ENCODE results near the gene CDK5RAP1.
A peak's percentile ranks its signal among the peaks of the same experiment; 100 is the strongest.
"Not testable (repeated sequence)": the region's sequence is repeated elsewhere in the genome, so short reads cannot be mapped to it uniquely, and the experiment has no call there.

CDK5RAP1 gene

DNA sequence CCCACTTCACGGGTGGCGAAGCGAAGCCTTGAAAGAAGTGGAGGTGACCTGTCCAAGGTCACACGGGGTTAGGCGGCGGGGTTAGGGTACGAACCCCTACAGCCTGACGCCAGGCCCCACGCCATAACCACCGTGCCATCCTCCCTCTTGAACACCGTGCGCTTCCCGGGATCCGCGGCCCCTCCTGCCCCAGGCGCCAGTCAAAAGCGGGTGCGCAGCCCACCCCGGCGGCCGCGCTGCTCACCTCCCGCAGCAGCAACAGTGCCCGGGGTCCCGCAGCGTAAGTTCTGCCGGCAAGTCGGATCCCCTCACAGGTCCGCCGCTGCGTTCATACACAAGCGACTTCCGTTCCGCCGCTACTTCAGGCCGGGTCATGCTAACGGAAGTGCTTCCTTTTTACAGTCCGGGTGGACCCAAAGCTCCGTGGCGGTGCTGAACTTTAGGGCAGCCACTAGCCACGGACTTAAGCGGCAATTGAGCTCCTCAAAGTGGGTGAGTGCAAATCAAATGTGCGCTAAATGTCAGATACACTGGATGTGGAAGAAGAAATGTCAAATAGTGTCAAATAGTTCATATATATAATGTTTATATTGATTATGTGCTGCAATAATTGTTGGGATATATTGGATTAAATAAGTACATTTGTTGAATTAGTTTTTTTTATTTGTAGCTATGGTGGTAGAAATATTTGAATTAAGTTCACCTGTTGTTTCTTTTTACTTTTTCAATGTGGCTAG lies at the start of gene CDK5RAP1:
Gene CDK5RAP1 (minus strand): TSS at position 336 of the 737 bp plus-strand sequence. CDS start 4,455 bp downstream, outside the sequence.
- DNase-seq (ENCODE audit: low read depth), result peak; percentile 73

- no peak for DNase-seq (ENCODE audit: low read depth)
Measured at GRCh38 chr20:33450867-33451266, 49.5 kb upstream of the CDK5RAP1 start.

- no peak for DNase-seq (ENCODE audit: low read depth)
Measured at GRCh38 chr20:33445881-33446625, 44.7 kb upstream of the CDK5RAP1 start.

- no peak for DNase-seq (ENCODE audit: low read depth)
Measured at GRCh38 chr20:33444797-33445560, 43.7 kb upstream of the CDK5RAP1 start.

GRCh38 chr20:33443512-33444239 lies 42.4 kb upstream of the CDK5RAP1 start, which contains the start of gene SNTA1:
TSS of gene SNTA1 (minus strand) at chr20:33443763. CDS start at chr20:33443620, 143 bp downstream.
- peak; percentile 46 for DNase-seq (ENCODE audit: low read depth)

DNA sequence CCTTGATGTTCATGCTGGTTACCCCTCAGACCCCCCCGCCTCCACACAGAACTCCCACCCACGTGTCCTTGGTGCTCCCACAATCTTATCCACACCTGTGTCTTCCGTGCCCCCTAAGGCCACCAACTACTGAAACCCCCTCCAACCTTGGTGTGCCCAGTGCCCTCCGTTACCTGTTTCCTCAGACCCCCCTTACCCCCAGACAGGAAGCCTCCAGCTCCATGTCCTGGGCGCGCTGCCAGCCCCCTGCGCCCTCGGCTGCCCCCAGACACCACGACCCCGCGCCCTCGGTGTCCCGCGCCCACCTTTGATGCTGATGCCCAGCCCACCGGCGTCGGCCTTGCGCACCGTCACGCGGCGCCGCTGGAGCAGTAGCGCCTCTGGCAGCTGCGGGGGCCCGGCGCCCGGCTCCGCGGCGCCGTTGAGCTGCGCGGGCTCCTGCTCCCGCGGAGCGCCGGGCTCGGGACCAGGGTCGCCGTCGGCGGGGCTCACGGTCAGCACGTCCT lies 41.7 kb upstream of the CDK5RAP1 start:
- no peak for DNase-seq (ENCODE audit: low read depth)

DNA sequence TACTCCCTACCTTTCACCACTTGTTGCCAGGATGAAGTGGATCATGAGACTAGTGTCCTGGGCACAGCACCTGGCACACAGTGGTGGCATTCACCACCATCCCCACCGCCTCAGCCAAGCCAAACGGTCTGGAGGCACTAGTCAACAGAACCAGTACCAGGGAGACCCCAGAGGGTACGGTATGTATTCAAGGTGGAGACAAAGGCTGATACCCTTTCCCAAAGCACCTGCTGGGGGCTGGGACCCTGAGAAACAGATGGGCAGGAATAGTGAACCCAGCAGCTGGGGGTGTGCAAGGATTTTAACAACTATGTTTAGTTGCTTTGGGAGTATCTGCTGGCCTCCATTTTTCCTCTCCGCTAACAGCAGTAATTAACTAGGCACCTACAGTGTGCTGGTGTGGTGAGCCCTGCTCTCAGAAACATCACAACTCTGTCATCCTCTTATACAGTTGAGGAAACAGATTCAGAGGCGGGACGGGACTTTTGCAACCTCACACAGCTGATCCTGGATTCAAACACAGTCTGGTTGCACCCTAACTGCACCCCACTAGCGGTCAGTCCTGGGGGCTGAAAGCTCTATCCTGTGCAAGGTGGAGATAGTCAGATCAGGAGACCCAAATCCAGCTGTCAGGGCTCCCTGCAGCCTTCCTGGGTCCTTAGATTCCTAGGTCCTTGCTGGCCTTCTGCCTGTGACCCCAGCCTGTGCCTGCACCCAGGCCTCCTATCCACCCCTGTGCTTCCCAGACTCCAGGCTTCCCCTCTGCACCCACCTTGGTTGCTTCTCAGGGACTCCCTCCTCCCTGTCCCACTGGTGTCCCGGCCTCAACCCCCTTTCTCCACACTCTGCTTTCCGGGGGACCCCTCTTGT lies 41.1 kb upstream of the CDK5RAP1 start:
- DNase-seq (ENCODE audit: low read depth), result no peak

GRCh38 chr20:33441142-33441955 lies 40.0 kb upstream of the CDK5RAP1 start:
- no peak for DNase-seq (ENCODE audit: low read depth)

DNA sequence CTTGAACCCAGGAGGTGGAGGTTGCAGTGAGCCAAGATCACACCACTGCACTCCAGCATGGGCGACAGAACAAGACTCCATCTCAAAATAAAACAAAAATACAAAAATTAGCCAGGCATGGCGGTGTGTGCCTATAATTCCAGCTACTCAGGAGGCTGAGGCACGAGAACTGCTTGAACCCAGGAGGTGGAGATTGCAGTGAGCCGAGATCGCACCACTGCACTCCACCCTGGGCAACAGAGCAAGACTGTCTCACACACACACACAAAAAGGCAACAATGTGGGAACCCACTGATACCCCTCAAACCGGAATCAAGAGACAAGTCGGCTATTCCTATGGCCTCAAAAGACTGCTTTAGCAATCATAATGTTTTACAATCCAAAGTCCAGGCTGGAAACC lies 39.2 kb upstream of the CDK5RAP1 start:
- DNase-seq (ENCODE audit: low read depth), result not testable (repeated sequence)

DNA sequence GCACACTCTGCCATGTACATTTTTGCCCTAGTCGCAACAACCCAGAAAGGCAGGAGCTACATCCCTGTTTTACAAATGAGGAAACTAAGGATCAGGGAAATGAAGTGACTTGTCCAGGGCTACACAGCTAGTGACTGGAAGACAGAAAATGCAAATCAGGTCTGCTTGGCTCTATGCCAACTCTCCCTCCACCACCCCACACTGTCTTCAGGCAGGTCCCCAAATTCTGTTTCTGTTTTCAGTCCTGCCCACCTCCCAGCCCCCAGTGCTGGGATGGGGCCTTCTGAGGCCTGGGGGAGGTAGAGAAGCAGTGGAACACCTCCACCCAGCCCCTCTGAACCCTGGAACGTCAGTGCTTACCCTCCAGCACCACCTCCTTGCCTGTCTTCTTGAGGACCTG lies 37.2 kb upstream of the CDK5RAP1 start:
- no peak for DNase-seq (ENCODE audit: low read depth)

DNA sequence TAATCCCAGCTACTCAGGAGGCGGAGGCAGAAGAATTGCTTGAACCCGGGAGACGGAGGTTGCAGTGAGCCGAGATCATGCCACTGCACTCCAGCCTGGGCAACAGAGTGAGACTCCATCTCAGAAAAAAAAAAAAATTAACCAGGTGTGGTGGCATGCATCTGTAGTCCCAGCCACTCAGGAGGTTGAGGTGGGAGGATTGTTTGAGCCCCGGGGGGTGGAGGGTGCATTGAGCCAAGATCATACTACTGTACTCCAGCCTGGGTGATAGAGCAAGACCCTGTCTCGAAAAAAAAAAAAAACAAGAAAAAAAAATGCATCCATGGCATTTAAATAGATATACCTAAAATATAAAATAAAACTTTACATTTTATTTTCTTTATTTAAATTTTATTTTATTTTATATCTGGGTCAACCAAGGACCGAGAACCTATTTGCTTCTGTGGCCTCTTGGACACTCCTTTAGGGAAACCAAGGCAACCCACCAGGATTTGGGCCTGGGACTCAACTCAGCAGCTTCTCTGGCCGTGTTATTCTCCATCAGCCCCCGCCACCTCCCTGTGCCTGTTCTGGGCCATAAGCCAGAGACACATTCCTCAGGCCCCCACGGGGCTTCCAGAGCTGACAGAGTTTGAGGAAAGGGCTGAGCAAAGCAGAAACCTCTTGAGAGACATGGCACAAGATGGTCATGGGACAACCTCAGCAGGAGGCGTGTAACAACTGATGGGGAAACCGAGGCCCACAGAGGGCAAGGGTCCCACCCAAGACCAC lies 36.0 kb upstream of the CDK5RAP1 start:
- DNase-seq (ENCODE audit: low read depth), result no peak

DNA sequence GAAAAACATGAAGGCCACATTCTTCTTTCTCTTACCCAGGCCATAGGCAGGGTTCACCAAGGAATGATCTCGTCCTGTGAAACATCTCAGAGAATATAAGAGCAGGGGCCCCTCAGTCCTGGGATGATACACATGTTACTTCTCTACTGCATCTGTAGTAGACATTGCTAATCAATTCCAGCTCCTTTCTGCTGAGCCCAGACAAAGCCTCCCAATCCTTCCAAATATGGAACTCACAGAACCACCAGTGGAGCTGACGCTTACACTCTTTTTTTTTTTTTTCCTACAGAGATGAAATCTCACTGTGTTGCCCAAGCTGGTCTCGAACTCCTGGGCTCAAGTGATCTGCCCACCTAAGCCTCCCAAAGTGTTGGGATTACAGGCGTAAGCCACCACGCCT lies 33.1 kb upstream of the CDK5RAP1 start:
- DNase-seq (ENCODE audit: low read depth), result no peak

GRCh38 chr20:33433465-33434234 lies 32.3 kb upstream of the CDK5RAP1 start:
- no peak for DNase-seq (ENCODE audit: low read depth)

DNA sequence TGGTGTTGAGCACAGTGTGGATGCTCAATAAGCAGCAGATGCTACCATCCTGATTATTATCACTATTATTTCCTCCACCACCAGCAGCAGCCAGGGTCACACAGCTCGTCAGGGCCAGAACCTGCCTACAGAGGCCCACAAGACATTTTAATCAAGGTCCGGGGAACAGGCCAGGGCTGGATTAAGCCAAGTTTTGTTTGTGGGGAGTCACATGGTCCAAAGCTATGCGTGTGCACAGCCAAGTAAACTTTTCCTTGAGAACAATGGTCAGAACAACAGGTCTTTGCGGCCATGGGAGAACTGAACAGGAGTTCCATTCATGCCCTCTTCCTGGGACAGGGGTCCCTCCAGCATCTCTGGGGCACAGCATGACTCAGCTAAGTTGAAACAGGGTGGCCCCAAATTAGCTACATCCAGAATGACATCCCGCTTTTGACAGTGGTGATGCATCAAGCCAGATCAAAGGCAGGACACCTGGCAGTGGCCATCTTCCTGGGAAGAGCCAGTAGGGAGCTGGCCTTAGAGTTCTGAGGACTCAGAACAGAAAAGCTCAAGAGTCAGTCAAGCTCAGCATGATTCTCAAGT lies 30.6 kb upstream of the CDK5RAP1 start:
- DNase-seq (ENCODE audit: low read depth), result no peak

GRCh38 chr20:33423875-33424274 lies 22.6 kb upstream of the CDK5RAP1 start:
- not testable (repeated sequence) for DNase-seq (ENCODE audit: low read depth)

GRCh38 chr20:33423141-33423834 lies 22.0 kb upstream of the CDK5RAP1 start:
- peak; percentile 54 for DNase-seq (ENCODE audit: low read depth)
